ENCODE results near the gene PIAS3. TPM values are rescaled to one million over a fixed set of nuclear protein-coding genes. Genes with fewer than 3 reads are reported as not detected.
"Not testable (repeated sequence)": the region's sequence is repeated elsewhere in the genome, so short reads cannot be mapped to it uniquely, and the experiment has no call there.

PIAS3 gene
- total RNA-seq, 1 donor = 24.6 TPM

- H3K4me3 ChIP-seq (ENCODE audit: low read depth, low read length) = no peak overlapping the region
These were observed 32.9 kb downstream of the PIAS3 start for GRCh38 chr1:145826030-145826429.

GRCh38 chr1:145824499-145824842 lies 34.4 kb downstream of the PIAS3 start:
- DNase-seq (ENCODE audit: low read depth) = no peak
- TF ChIP-seq, protein P1, sequence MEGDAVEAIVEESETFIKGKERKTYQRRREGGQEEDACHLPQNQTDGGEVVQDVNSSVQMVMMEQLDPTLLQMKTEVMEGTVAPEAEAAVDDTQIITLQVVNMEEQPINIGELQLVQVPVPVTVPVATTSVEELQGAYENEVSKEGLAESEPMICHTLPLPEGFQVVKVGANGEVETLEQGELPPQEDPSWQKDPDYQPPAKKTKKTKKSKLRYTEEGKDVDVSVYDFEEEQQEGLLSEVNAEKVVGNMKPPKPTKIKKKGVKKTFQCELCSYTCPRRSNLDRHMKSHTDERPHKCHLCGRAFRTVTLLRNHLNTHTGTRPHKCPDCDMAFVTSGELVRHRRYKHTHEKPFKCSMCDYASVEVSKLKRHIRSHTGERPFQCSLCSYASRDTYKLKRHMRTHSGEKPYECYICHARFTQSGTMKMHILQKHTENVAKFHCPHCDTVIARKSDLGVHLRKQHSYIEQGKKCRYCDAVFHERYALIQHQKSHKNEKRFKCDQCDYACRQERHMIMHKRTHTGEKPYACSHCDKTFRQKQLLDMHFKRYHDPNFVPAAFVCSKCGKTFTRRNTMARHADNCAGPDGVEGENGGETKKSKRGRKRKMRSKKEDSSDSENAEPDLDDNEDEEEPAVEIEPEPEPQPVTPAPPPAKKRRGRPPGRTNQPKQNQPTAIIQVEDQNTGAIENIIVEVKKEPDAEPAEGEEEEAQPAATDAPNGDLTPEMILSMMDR (IDR thresholded peaks at IDR 0.05; ENCODE audit: insufficient read depth, low read length) = no peak

More at GRCh38 chr1:145826030-145826429, 32.9 kb downstream of the PIAS3 start:
- no peak for DNase-seq (ENCODE audit: low read depth)
- TF ChIP-seq, protein P1 (IDR thresholded peaks at IDR 0.05; ENCODE audit: insufficient read depth, low read length) = no peak

DNA sequence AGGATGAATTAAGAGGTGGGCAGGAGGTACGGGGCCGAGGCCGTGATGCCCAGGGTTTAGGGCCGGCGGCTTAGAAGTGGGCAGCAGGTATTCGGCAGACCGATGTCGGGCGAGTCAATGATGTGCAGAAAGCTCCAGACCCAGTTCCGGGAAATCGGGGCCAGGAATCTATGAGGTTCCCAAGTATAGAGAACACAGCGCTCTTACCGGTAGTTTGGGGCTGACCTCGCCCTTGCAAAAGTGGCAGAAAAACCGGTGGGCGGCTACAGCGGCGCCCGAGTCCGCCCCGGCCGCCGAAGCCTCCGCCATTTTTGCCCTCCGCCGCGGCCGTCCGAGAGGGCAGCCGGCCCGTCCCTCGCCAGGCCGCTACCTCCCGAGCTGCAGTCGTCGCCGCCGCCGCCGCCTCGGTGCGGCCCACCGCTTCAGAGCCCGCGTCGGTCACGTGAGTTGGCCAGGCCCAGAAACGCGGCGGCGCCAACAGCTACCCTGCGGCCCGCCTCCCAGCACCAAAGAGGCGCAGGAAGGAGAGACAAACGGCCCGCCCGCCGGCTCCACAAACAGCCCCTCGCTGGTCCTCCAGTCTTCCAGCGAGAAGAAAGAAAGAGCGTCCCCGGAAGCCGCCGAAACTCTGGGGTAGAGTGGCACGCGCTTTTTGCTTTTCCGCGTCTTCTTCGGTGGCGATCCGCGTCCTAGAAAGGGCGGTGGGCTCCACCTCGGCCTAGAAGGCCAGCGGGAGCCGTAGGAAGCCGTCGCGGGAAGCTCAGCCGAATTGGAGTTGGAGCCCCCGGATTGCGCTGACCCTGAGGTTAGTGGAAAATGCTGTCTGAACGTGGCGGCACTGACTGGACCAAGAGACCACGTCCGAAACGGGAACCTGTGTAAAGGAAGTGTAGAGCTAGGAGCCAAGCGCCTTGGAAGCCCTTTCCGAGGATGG lies 35.0 kb downstream of the PIAS3 start, which contains the start of the genes POLR3C and RNF115:
TSS of gene POLR3C (plus strand) at position 636 of the 934 bp plus-strand sequence. CDS start 1,577 bp downstream, outside the sequence.
TSS of gene RNF115 (minus strand) at position 531 of the 934 bp plus-strand sequence. CDS start at position 309, 222 bp downstream.
- peak within 1 kb of the TSS; percentile 99 for H3K4me3 ChIP-seq (ENCODE audit: low read depth, low read length)
- TF ChIP-seq, protein P1 (IDR thresholded peaks at IDR 0.05; ENCODE audit: insufficient read depth, low read length) = no peak
- peak; percentile 90 for DNase-seq (ENCODE audit: low read depth)

More at GRCh38 chr1:145824499-145824842, 34.4 kb downstream of the PIAS3 start:
- peak overlapping the region; percentile 99 for H3K4me3 ChIP-seq (ENCODE audit: low read depth, low read length)

GRCh38 chr1:145822779-145823331 lies 36.0 kb downstream of the PIAS3 start:
- H3K4me3 ChIP-seq (ENCODE audit: low read depth, low read length) = peak overlapping the region; percentile 52

GRCh38 chr1:145818095-145818494 lies 40.8 kb downstream of the PIAS3 start:
- H3K4me3 ChIP-seq (ENCODE audit: low read depth, low read length) = not testable (repeated sequence)
- DNase-seq (ENCODE audit: low read depth) = peak; percentile 68

More at GRCh38 chr1:145822779-145823331, 36.0 kb downstream of the PIAS3 start:
- not testable (repeated sequence) for DNase-seq (ENCODE audit: low read depth)

GRCh38 chr1:145812977-145813810 lies 45.7 kb downstream of the PIAS3 start:
- H3K4me3 ChIP-seq (ENCODE audit: low read depth, low read length); DNase-seq (ENCODE audit: low read depth): not testable (repeated sequence)

GRCh38 chr1:145806844-145807243 lies 52.0 kb downstream of the PIAS3 start:
- no peak overlapping the region for H3K4me3 ChIP-seq (ENCODE audit: low read depth, low read length)
- TF ChIP-seq, protein P1 (IDR thresholded peaks at IDR 0.05; ENCODE audit: insufficient read depth, low read length) = no peak
- no peak for DNase-seq (ENCODE audit: low read depth)

DNA sequence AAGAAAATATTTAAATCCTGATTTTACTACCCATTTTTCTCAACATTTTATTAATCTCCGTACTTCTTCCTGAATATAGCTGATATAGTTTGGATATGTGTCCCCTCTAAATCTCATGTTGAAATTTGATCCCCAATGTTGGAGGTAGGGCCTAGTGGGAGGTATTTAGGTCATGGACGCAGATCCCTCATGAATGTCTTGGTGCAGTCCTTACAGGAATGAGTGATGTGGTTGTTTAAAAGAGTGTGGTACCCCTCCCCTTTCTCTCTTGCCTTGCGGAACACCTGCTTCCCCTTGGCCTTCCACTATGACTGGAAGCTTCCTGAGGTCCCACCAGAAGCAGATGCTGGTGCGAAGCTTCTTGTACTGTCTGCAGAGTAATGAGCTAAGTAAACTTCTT lies 52.5 kb downstream of the PIAS3 start:
- no peak overlapping the region for H3K4me3 ChIP-seq (ENCODE audit: low read depth, low read length)
- no peak for DNase-seq (ENCODE audit: low read depth)
- TF ChIP-seq, protein P1 (IDR thresholded peaks at IDR 0.05; ENCODE audit: insufficient read depth, low read length) = no peak

All from fibroblast of the aortic adventitia (primary cell).